Measurements from ENCODE around the gene NPTN. TPM values are rescaled to one million over a fixed set of nuclear protein-coding genes. Genes with fewer than 3 reads are reported as not detected.

Gene NPTN
- total RNA-seq, 2 donors from 2014 or later: 85.4 to 110 TPM

GRCh38 chr15:73654659-73655058, 21.5 kb upstream of the NPTN start:
- no peaks in the 10 kb centered on the region for H3K27me3 ChIP-seq (ENCODE audit: control insufficient read depth, insufficient read depth, low read length, poor library complexity, severe bottlenecking)
- no peaks in the 10 kb centered on the region for H3K36me3 ChIP-seq (ENCODE audit: control insufficient read depth, insufficient read depth, low read length)
- peaks cover 1% of the 10 kb centered on the region for H3K27me3 Mint-ChIP-seq (ENCODE audit: insufficient read depth)
- no peaks in the 10 kb centered on the region for H3K9me3 Mint-ChIP-seq
- TF ChIP-seq CTCF (conservative IDR thresholded peaks at IDR 0.05): no peak
- no peak overlapping the region for H3K9ac ChIP-seq (ENCODE audit: extremely low read depth, low read length, poor library complexity, severe bottlenecking)
- no peaks in the 10 kb centered on the region for H3K4me1 ChIP-seq (ENCODE audit: control insufficient read depth, insufficient read depth, low read length)
- WGBS, 2 experiments (ENCODE audit: insufficient coverage in 1 of 2, insufficient read length in 1 of 2): 85 to 88% methylated on average over 2 to 3 of the region's 3 CpGs
- H3K27ac Mint-ChIP-seq: no peak overlapping the region
- no peak overlapping the region for H3K27ac ChIP-seq (ENCODE audit: low read depth, low read length)
- no peaks in the 10 kb centered on the region for H3K36me3 Mint-ChIP-seq (ENCODE audit: low read depth)
- no peaks in the 10 kb centered on the region for H3K9me3 ChIP-seq (ENCODE audit: control insufficient read depth, low read length)
- H3K4me3 ChIP-seq (ENCODE audit: low read length): no peak overlapping the region
- no peaks in the 10 kb centered on the region for H3K4me1 Mint-ChIP-seq
- no peak for DNase-seq
- H3K4me3 Mint-ChIP-seq: no peak overlapping the region

- Histone ChIP-seq H3K9me3 (ENCODE audit: control insufficient read depth, low read length) (no peaks in the 10 kb centered on the region), H3K4me3 (ENCODE audit: low read length) (no peak overlapping the region), H3K27ac (ENCODE audit: low read depth, low read length) (no peak overlapping the region), H3K4me1 (ENCODE audit: control insufficient read depth, insufficient read depth, low read length) (no peaks in the 10 kb centered on the region), H3K27me3 (ENCODE audit: control insufficient read depth, insufficient read depth, low read length, poor library complexity, severe bottlenecking) (no peaks in the 10 kb centered on the region), H3K36me3 (ENCODE audit: control insufficient read depth, insufficient read depth, low read length) (no peaks in the 10 kb centered on the region), H3K9ac (ENCODE audit: extremely low read depth, low read length, poor library complexity, severe bottlenecking) (no peak overlapping the region)
- no peak for DNase-seq
- no peak overlapping the region for H3K27ac Mint-ChIP-seq
- no peaks in the 10 kb centered on the region for H3K9me3 Mint-ChIP-seq
- peaks cover 1% of the 10 kb centered on the region for H3K27me3 Mint-ChIP-seq (ENCODE audit: insufficient read depth)
- no peaks in the 10 kb centered on the region for H3K36me3 Mint-ChIP-seq (ENCODE audit: low read depth)
- no peak for TF ChIP-seq CTCF (conservative IDR thresholded peaks at IDR 0.05)
- 82 to 91% methylated on average over 3 of the region's 3 CpGs for WGBS, 2 experiments (ENCODE audit: insufficient coverage in 1 of 2, insufficient read length in 1 of 2)
- no peak overlapping the region for H3K4me3 Mint-ChIP-seq
- H3K4me1 Mint-ChIP-seq: no peaks in the 10 kb centered on the region
These were observed 17.4 kb upstream of the NPTN start for GRCh38 chr15:73650416-73651126.

GRCh38 chr15:73648014-73648295, 14.8 kb upstream of the NPTN start:
- H3K9ac ChIP-seq (ENCODE audit: extremely low read depth, low read length, poor library complexity, severe bottlenecking): no peak overlapping the region
- no peak overlapping the region for H3K27ac ChIP-seq (ENCODE audit: low read depth, low read length)
- Mint-ChIP-seq H3K27ac (no peak overlapping the region), H3K4me3 (no peak overlapping the region), H3K27me3 (ENCODE audit: insufficient read depth) (peaks cover 1% of the 10 kb centered on the region), H3K4me1 (no peaks in the 10 kb centered on the region), H3K36me3 (ENCODE audit: low read depth) (no peaks in the 10 kb centered on the region), H3K9me3 (no peaks in the 10 kb centered on the region)
- no peak for DNase-seq
- H3K9me3 ChIP-seq (ENCODE audit: control insufficient read depth, low read length): no peaks in the 10 kb centered on the region
- WGBS, 2 experiments (ENCODE audit: insufficient coverage in 1 of 2, insufficient read length in 1 of 2): 85% methylated on average over 2 of the region's 2 CpGs; no CpG with 5 or more reads in 1 of the 2 experiments
- no peaks in the 10 kb centered on the region for H3K36me3 ChIP-seq (ENCODE audit: control insufficient read depth, insufficient read depth, low read length)
- H3K4me3 ChIP-seq (ENCODE audit: low read length): no peak overlapping the region
- H3K27me3 ChIP-seq (ENCODE audit: control insufficient read depth, insufficient read depth, low read length, poor library complexity, severe bottlenecking): no peaks in the 10 kb centered on the region
- H3K4me1 ChIP-seq (ENCODE audit: control insufficient read depth, insufficient read depth, low read length): no peaks in the 10 kb centered on the region
- no peak for TF ChIP-seq CTCF (conservative IDR thresholded peaks at IDR 0.05)

Data from endodermal cell (in vitro differentiated cells).